ENCODE data around the gene KCP.

KCP gene

DNA sequence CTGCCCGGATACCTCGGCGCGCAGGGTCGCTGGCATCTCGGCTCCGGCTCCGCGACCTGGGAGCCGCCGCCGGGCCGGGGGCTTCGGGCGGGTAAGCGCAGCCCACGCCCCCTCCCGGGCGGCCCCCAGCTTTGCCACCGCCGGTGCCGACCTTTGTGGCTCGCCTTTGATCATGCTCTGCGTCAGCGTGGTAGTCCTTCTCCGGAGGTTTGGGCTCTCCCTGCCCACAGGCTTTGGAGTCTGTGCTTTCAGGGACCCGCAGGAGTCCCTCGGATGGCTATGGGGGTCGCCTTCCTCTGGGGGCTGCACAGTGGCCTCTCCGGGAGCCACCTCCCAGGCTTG, 40.6 kb downstream of the KCP start:
- DNase-seq: no peak

DNA sequence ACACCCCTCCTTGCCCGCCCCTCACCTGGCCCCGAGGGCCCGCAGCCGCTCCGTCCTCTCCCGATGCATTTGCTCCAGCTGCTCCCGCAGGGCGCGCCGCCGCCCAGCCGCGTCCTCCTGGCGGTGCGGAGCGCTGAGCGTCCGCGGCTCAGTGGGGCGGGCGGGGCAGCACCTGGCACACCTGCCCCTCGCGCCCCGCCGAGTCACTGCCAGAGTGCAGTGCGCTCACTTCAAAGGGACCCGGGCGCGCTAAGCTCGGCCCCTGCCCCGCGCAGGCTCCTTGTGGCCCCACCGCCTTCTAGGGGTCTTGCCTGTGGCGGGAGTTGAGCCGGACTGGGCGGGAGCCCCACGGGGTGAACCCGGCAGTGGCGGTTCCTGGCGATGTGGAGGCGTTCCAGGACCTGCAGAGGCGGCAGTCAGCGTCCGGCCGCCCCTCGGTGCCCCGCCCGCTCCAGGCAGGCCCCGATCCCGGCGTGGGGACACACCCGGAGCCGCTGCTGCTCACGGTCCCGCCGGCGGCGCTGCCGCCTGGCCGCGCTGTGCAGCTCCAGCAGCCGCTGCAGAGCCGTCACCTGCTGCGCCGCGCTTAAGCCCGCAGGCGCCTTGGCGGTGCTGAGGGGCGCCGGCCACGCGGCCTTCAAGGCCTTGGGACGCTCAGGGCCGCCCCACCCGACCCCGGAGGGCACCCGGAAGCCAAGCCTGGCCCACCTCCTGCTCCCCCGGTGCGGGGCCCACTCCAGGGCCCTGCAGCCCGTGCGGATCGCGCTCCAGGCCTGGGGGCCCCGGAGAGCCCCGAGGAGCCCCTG, 41.2 kb downstream of the KCP start:
- peak; percentile 52 to 60 for DNase-seq

- peak in 1 of 2 experiments; percentile 51 for DNase-seq
Measured at GRCh38 chr7:128868624-128869137, 41.8 kb downstream of the KCP start.

DNA sequence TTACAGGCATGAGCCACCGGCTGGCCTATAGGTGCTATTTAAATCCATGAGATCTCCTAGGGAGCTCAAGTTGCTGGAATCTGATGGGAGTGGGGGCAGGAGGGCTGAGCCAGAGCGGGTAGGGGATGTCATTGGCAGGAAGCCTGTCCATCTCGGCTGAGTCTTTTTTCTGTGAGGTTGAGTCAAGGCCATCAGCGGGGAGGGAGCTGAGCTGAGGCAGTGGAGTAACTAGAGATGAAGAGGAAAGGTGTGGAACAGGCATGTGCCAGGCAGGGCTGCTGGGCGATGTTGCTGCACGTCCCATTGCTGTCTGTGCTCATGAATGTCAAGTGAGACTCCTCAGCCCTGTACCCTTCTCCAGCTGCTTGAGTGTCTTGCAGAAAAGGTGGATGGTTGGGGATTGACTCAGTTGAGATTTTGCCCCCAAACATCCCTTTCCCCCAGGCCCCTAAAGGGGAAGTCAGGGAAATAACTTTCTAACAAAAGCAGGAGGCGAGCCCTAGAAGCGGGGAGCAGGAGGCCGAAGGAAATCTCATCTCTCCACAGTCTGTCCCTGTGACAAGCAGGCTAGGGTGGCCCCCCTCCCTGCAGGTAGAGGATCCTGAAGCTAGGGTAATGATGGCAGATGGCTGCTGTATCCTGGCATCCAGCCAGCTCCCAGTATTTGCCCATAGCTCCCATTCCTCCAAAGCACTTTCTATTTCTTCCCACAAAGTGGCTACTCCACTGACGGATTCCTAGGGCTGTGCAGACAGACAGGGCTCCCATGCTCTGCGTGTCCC, 42.5 kb downstream of the KCP start:
- peak; percentile 85 to 93 for DNase-seq

GRCh38 chr7:128867241-128867640, 43.3 kb downstream of the KCP start:
- no peak for DNase-seq

GRCh38 chr7:128865996-128866877, 44.3 kb downstream of the KCP start:
- DNase-seq: no peak

DNA sequence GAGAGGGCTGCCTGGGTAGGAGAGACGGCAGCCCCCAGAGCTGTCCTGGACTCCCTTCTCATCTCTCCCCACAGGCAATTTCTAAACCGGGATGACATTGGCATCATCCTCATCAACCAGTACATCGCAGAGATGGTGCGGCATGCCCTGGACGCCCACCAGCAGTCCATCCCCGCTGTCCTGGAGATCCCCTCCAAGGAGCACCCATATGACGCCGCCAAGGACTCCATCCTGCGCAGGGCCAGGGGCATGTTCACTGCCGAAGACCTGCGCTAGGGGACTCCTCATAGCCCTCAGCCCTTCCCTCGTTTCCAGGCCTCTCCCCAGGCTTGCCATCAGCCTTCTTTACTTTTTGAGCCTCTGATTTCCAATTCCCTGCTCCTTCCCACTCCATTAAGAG, 45.2 kb downstream of the KCP start:
- no peak for DNase-seq

DNA sequence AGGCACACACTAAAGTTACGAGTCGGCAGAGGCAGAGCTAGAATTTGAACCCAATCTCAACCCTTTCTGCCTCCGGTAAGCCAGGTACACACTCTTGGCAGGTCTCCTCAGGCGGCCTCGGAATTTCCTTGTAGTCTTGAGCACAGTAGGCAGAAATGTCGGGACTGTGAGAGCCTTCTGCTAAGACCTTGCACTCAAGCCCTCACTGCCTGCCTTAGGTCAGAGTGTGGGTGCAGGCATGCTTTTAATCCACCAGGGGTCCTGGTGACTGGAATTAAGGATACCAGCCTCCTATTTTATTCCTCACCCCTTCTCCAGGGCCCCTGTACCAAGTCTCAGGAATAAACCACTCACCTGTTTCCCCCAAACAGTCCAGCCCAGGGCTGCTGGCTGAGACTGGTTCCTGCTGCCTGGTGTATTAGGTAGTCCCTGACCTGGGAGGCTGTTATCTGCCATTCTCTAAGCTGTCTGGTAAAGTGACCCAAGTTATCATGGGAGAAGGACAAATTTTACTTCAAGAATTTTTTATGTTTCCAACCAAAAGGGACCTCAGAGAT, 47.0 kb downstream of the KCP start:
- peak; percentile 52 to 73 for DNase-seq

DNA sequence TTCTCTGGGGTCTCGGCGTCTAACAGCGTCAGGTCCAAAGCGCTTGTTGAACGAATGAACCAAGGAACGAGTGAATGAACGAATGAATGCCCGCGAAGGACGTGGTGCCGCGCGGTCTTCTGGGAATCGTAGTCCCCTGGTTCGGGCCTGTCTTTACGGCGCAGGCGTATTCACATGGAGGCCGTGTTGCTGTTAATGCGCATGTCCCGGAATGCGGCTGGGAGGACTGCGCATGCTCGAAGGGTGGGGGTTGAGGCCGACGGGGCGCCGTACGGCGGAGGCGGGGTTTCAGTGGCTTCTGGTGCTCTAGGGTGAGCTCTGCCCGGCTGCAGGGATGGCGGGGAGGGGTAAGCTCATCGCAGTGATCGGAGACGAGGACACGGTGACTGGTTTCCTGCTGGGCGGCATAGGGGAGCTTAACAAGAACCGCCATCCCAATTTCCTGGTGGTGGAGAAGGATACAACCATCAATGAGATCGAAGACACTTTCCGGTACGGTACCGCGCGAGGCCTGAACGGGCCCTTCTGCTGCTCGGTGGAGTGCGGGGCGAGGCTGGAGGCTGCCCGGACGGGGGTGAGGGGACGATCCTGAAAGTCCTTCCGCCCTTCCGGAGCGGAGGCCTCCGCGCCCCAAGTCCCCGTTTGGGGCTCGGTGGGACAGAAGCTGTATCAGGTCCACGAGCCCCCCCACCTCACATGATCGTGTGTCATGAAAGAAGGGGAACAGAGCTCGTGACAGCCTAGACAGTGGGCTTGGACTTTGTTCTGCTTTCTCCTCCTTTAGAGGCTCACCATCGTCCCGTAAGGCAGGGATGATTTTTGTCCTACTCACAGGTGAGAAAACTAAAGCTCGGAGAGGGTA, 47.7 kb downstream of the KCP start, which contains the start of gene ATP6V1F:
Gene ATP6V1F (plus strand): TSS at position 286 of the 862 bp plus-strand sequence. CDS start 49 bp downstream, at position 335.
- DNase-seq: peak; percentile 89 to 97

DNA sequence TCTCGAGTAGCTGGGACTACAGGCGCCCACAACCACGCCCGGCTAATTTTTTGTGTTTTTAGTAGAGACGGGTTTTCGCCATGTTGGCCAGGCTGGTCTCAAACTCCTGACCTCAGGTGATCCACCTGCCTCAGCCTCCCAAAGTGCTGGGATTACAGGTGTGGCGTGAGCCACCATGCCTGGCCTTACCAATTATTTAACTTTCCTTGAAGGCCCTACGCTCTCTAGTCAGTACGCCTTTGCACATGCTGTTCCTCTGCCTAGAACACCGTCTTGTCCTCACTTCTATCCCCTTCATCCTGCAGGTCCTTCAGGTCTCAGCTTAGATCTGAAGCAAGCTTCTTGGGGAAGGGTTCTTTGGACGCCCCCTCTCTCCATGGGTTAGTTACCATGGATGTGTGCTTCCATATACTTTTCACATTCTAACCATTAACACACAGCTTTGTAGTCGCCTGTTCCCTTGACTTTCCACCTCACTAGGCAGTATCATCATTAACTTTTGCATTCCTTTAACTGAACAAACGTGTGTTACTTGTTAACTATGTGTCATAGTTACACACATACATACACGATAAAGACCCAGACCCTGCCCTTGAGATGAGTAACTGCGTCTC, 48.4 kb downstream of the KCP start:
- no peak for DNase-seq

GRCh38 chr7:128860158-128861073, 50.1 kb downstream of the KCP start:
- DNase-seq: peak in 1 of 2 experiments; percentile 23

DNA sequence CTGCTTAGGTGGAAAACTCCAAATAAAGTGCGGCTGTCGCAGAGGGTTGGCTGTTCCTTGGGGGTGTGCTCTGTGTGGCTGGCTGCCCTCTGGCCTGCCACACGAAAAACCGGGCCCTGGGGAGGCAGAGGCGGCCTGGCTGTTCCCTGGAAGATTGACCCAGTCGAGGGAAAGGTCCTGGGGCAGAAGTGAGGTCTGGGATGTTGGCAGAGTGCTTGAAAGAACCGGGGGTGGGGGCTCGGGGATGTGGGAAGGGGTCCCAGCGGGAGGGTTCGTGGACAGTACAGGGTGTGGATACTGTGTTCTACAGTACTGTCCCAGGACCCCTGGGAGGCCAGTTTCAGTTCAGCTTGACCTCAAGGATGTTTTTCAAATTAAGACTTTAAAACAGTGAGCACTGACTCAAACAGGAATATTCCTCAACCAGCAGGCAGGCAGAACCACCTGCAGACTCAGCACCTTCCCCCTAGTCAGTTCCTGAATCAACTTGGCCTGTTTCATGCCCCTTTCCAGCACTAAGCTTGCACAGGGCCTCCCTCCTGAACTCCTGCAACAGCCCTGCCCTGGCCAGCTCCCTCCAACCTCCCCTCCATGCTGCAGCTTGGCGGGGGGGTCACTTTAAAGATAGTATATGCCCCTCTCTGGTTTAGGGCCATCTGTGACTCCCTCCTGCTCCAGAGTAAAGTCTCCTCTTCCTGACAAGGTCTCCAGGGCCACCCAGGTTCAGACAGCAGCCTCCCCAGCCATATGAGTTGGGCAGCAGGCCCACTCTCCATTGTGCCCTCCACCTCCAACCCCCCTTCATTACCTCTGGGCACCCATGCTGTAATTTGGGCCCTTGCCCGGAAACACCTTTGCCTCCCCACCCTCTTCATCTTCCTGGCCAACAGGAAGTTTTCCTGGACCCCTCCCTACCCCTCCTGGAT, 51.0 kb downstream of the KCP start:
- DNase-seq: peak in 1 of 2 experiments; percentile 23

GRCh38 chr7:128858380-128859231, 51.9 kb downstream of the KCP start:
- no peak for DNase-seq

GRCh38 chr7:128856001-128856718, 54.3 kb downstream of the KCP start:
- no peak for DNase-seq

DNA sequence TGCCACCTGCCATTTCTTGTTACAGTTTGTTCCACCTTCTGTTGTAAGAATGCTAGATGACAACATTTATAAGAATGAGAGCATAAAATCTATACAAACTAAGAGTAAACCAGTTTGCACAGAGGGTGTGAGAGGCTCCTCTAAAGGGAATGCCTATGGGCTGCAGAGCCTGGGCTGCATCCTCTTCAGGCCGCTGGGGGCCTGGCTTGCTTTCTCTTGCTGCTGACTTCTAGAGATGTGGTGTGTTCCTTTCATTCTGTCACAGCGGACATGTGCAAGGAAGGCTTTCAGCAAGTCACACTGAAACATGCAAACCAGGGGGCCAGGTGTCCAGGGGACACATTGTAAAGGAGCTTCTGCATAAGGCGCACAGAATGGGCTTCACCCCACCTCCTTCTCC, 55.0 kb downstream of the KCP start:
- DNase-seq: no peak

- DNase-seq: no peak
Measured at GRCh38 chr7:128854396-128854795, 56.1 kb downstream of the KCP start.

GRCh38 chr7:128853799-128854198, 56.7 kb downstream of the KCP start:
- no peak for DNase-seq
